ENCODE data around the gene SFT2D1.
"Not testable (repeated sequence)": the region's sequence is repeated elsewhere in the genome, so short reads cannot be mapped to it uniquely, and the experiment has no call there.

Gene SFT2D1

GRCh38 chr6:166361077-166361429 lies 18.7 kb upstream of the SFT2D1 start:
- DNase-seq = no peak

GRCh38 chr6:166360243-166361076 lies 18.1 kb upstream of the SFT2D1 start:
- no peak for DNase-seq

- DNase-seq = no peak
Observed at GRCh38 chr6:166355552-166355951, 13.2 kb upstream of the SFT2D1 start.

GRCh38 chr6:166354965-166355364 lies 12.6 kb upstream of the SFT2D1 start:
- no peak for DNase-seq

GRCh38 chr6:166354143-166354542 lies 11.8 kb upstream of the SFT2D1 start:
- DNase-seq = no peak

GRCh38 chr6:166353507-166353906 lies 11.2 kb upstream of the SFT2D1 start:
- DNase-seq = no peak

GRCh38 chr6:166352923-166353322 lies 10.6 kb upstream of the SFT2D1 start:
- DNase-seq = no peak

- no peak for DNase-seq
Observed at GRCh38 chr6:166351715-166352285, 9.5 kb upstream of the SFT2D1 start.

- no peak for DNase-seq
Observed at GRCh38 chr6:166348305-166348949, 6.1 kb upstream of the SFT2D1 start.

- DNase-seq = no peak
Observed at GRCh38 chr6:166346965-166347364, 4.6 kb upstream of the SFT2D1 start.

- DNase-seq = no peak
Observed at GRCh38 chr6:166346449-166346848, 4.1 kb upstream of the SFT2D1 start.

GRCh38 chr6:166345672-166346071 lies 3.3 kb upstream of the SFT2D1 start:
- DNase-seq = not testable (repeated sequence)

- DNase-seq = not testable (repeated sequence)
Observed at GRCh38 chr6:166344921-166345320, 2.6 kb upstream of the SFT2D1 start.

- no peak for DNase-seq
Observed at GRCh38 chr6:166344240-166344639, 1.9 kb upstream of the SFT2D1 start.

GRCh38 chr6:166343150-166343487 lies 774 bp upstream of the SFT2D1 start:
- DNase-seq = no peak

- DNase-seq = no peak
Observed at GRCh38 chr6:166341977-166342348, 382 bp downstream of the SFT2D1 start.

- no peak for DNase-seq
Observed at GRCh38 chr6:166341464-166341863, 881 bp downstream of the SFT2D1 start.

GRCh38 chr6:166338854-166339253 lies 3.5 kb downstream of the SFT2D1 start:
- no peak for DNase-seq

- no peak for DNase-seq
Observed at GRCh38 chr6:166336847-166337246, 5.5 kb downstream of the SFT2D1 start.

- no peak for DNase-seq
Observed at GRCh38 chr6:166335378-166336302, 6.7 kb downstream of the SFT2D1 start.

GRCh38 chr6:166334878-166335277 lies 7.5 kb downstream of the SFT2D1 start:
- no peak for DNase-seq

GRCh38 chr6:166333172-166333995 lies 9.0 kb downstream of the SFT2D1 start:
- no peak for DNase-seq
